ENCODE results near the gene LRRC14B. TPM values are rescaled to one million over a fixed set of nuclear protein-coding genes. Genes with fewer than 3 reads are reported as not detected.

LRRC14B gene
- total RNA-seq, 1 donor from 2014 or later: not detected

Other genes with a start within 250 kb of the LRRC14B start
- 1.1 TPM for gene PLEKHG4B, start 99.3 kb upstream of the LRRC14B start, total RNA-seq
- 9.0 TPM for gene CCDC127, start 26.7 kb downstream of the LRRC14B start, total RNA-seq
- gene SDHA, start 26.8 kb downstream of the LRRC14B start, total RNA-seq: 105 TPM
- 70.3 TPM for gene PDCD6, start 80.2 kb downstream of the LRRC14B start, total RNA-seq
- gene AHRR, start 130.2 kb downstream of the LRRC14B start, total RNA-seq: 5.1 TPM

Measured in sciatic nerve (tissue), 1 donor.